SK-N-SH (cell line): ENCODE data around the gene MPP4. TPM values are rescaled to one million over a fixed set of nuclear protein-coding genes. Genes with fewer than 3 reads are reported as not detected.

Experiments
- CTCF ChIA-PET: fragments of 300-600, 350-600 bp; formaldehyde crosslinking; extraction: SDS; loops from one replicate; lab custom pipeline; 2021; lab: Yijun Ruan, JAX
- POLR2A ChIA-PET: fragments of 350-600 bp; sonication (Branson Sonifier 250); formaldehyde crosslinking; extraction: SDS; loops from one replicate; lab custom pipeline; 2020; ENCODE audit warnings: antibody characterized with exemption, inconsistent platforms; lab: Yijun Ruan, JAX
- DNase-seq: peaks from one replicate; pipeline ENCODE4 v3.0.0; 2012
- H2AFZ ChIP-seq: fragments of 200-600 bp; sonication (generic); 2 replicates; pipeline ENCODE4 v1.8.1; 2016; ENCODE audit warnings: antibody characterized with exemption, mild to moderate bottlenecking, low read depth
- H3F3A ChIP-seq: fragments of 200-600 bp; sonication (generic); replicated peaks from 2 replicates; pipeline ENCODE3; 2016; ENCODE audit warnings: antibody characterized with exemption, mild to moderate bottlenecking; ENCODE audit not compliant: insufficient read depth
- H3K27ac ChIP-seq, 2 experiments: fragments of 200-500 bp in 1 of 2; fragments of 200-600 bp in 1 of 2; sonication (Bioruptor generic) in 1 of 2; sonication (generic), shearing (Covaris generic) in 1 of 2; 2 replicates each; pipeline versions ENCODE4 v1.5.1 to v1.6.1; 2014 to 2016; ENCODE audit warnings: low read depth in 2 of 2, inconsistent platforms in 1 of 2, low read length in 1 of 2, mild to moderate bottlenecking in 1 of 2, mixed read lengths in 1 of 2
- H3K27me3 ChIP-seq: fragments of 200-600 bp; sonication (generic), shearing (Covaris generic); 2 replicates; pipeline ENCODE4 v1.6.1; 2016; ENCODE audit warnings: mixed run types; ENCODE audit not compliant: insufficient read depth
- H3K36me3 ChIP-seq, 2 experiments: fragments of 200-500 bp in 1 of 2; fragments of 200-600 bp in 1 of 2; sonication (Bioruptor generic) in 1 of 2; sonication (generic) in 1 of 2; replicated peaks in 1 of 2; 2 replicates each; pipeline versions ENCODE3 to v1.5.1; 2014 to 2016; ENCODE audit warnings: low read length in 1 of 2, mild to moderate bottlenecking in 1 of 2; ENCODE audit not compliant: insufficient read depth in 2 of 2, control insufficient read depth in 1 of 2
- H3K4me1 ChIP-seq, 2 experiments: fragments of 200-500 bp in 1 of 2; fragments of 200-600 bp in 1 of 2; sonication (Bioruptor generic) in 1 of 2; sonication (generic), shearing (Covaris generic) in 1 of 2; 2 replicates each; pipeline versions ENCODE4 v1.5.1 to v1.6.1; 2014 to 2016; ENCODE audit warnings: low read depth in 1 of 2, low read length in 1 of 2, mixed run types in 1 of 2; ENCODE audit not compliant: insufficient read depth in 2 of 2, control insufficient read depth in 1 of 2
- H3K4me2 ChIP-seq: fragments of 200-600 bp; sonication (generic), shearing (Covaris generic); 2 replicates; pipeline ENCODE4 v1.6.1; 2017; ENCODE audit warnings: mixed run types
- H3K4me3 ChIP-seq, 2 experiments: fragments of 200-500 bp in 1 of 2; fragments of 200-600 bp in 1 of 2; sonication (Bioruptor generic) in 1 of 2; sonication (generic), shearing (Covaris generic) in 1 of 2; 2 replicates each; pipeline versions ENCODE4 v1.5.1 to v1.8.1; 2014 to 2016; ENCODE audit warnings: low read depth in 2 of 2, inconsistent platforms in 1 of 2, low read length in 1 of 2, mild to moderate bottlenecking in 1 of 2, mixed read lengths in 1 of 2, moderate library complexity in 1 of 2
- H3K79me2 ChIP-seq: fragments of 200-600 bp; sonication (generic); 2 replicates; pipeline ENCODE4 v1.8.1; 2017; ENCODE audit warnings: mild to moderate bottlenecking; ENCODE audit not compliant: insufficient read depth
- H3K9ac ChIP-seq: fragments of 200-600 bp; sonication (generic); 2 replicates; pipeline ENCODE4 v1.6.1; 2017; ENCODE audit warnings: mixed run types
- H3K9me2 ChIP-seq: fragments of 200-600 bp; sonication (generic); 2 replicates; pipeline ENCODE4 v1.6.1; 2017; ENCODE audit warnings: mixed run types
- H3K9me3 ChIP-seq: fragments of 200-600 bp; sonication (generic); 2 replicates; pipeline ENCODE4 v1.6.1; 2017; ENCODE audit warnings: mixed run types, mild to moderate bottlenecking, moderate library complexity
- H4K20me1 ChIP-seq: fragments of 200-600 bp; sonication (generic); 2 replicates; pipeline ENCODE4 v1.6.1; 2017; ENCODE audit warnings: mild to moderate bottlenecking, mixed run types; ENCODE audit not compliant: insufficient read depth
- CHD2 ChIP-seq: fragments of 150-350 bp; IDR thresholded peaks from 2 replicates; pipeline ENCODE4 v1.6.1; 2018; ENCODE audit warnings: low read length; ENCODE audit not compliant: partially characterized antibody
- EP300 ChIP-seq, 2 experiments: IDR thresholded peaks; 2 replicates each; pipeline versions ENCODE4 v1.4.0 to v1.6.1; 2012; ENCODE audit warnings: borderline replicate concordance in 1 of 2, low read depth in 1 of 2, low read length in 1 of 2
- EZH2phosphoT487 ChIP-seq: fragments of 200-600 bp; sonication (generic); IDR thresholded peaks from 2 replicates; pipeline ENCODE4 v1.6.1; 2017; ENCODE audit warnings: low read depth, mixed run types, mild to moderate bottlenecking, antibody characterized with exemption, moderate library complexity, borderline replicate concordance
- FOXM1 ChIP-seq: IDR thresholded peaks from 2 replicates; pipeline ENCODE4 v1.4.0; 2012; ENCODE audit warnings: low read depth, mild to moderate bottlenecking
- IRF3 ChIP-seq: fragments of 150-350 bp; IDR thresholded peaks from 2 replicates; pipeline ENCODE4 v1.6.1; 2016; ENCODE audit warnings: mild to moderate bottlenecking, low read depth, low read length
- MEF2A ChIP-seq: IDR thresholded peaks from 2 replicates; pipeline ENCODE4 v1.4.0; 2012; ENCODE audit warnings: low read depth, borderline replicate concordance
- NRF1 ChIP-seq: IDR thresholded peaks from 2 replicates; pipeline ENCODE4 v1.6.1; 2012; ENCODE audit warnings: low read depth, mild to moderate bottlenecking, low read length
- PBX3 ChIP-seq: IDR thresholded peaks from 2 replicates; pipeline ENCODE4; 2012
- POLR2AphosphoS5 ChIP-seq: IDR thresholded peaks from 2 replicates; pipeline ENCODE4 v1.6.1; 2012; ENCODE audit warnings: low read depth, low read length
- RAD21 ChIP-seq: IDR thresholded peaks from 2 replicates; pipeline ENCODE4 v1.6.1; 2012; ENCODE audit warnings: mild to moderate bottlenecking, low read length
- RCOR1 ChIP-seq: fragments of 150-350 bp; IDR thresholded peaks from 2 replicates; pipeline ENCODE4 v1.6.1; 2017; ENCODE audit warnings: antibody characterized with exemption, low read length
- RXRA ChIP-seq: IDR thresholded peaks from 2 replicates; pipeline ENCODE4 v1.4.0; 2012; ENCODE audit warnings: low read depth, mild to moderate bottlenecking, borderline replicate concordance
- TAF1 ChIP-seq: IDR thresholded peaks from 2 replicates; pipeline ENCODE4 v1.6.1; 2012; ENCODE audit warnings: low read depth, mild to moderate bottlenecking, low read length, moderate library complexity, borderline replicate concordance
- TCF12 ChIP-seq: IDR thresholded peaks from 2 replicates; pipeline ENCODE4 v1.4.0; 2012
- WGBS: methylation state at CpG from one replicate; pipeline ENCODE4 v1.1.6; 2017; ENCODE audit warnings: low lambda C conversion rate; 5-methylcytosine and 5-hydroxymethylcytosine counted together
- polyA plus RNA-seq, 3 experiments: library from polyadenylated mRNA; depleted of rRNA; stranded (reverse); fragments of >200 nt; gene quantifications; 2 replicates each; pipeline ENCODE4 v1.2.3, GENCODE V29; 2012
- TF ChIP-seq, protein P1 (sequence below): IDR thresholded peaks from 2 replicates; pipeline ENCODE4 v1.6.1; 2012; ENCODE audit warnings: mild to moderate bottlenecking, low read depth, low read length, moderate library complexity
- TF ChIP-seq, protein P2 (sequence below): IDR thresholded peaks from 2 replicates; pipeline ENCODE4 v1.4.0; 2012; ENCODE audit warnings: low read depth

Gene MPP4
- polyA plus RNA-seq, 1 of the 3 experiments (the other 2 are of a cell fraction): 24.4 TPM

DNA sequence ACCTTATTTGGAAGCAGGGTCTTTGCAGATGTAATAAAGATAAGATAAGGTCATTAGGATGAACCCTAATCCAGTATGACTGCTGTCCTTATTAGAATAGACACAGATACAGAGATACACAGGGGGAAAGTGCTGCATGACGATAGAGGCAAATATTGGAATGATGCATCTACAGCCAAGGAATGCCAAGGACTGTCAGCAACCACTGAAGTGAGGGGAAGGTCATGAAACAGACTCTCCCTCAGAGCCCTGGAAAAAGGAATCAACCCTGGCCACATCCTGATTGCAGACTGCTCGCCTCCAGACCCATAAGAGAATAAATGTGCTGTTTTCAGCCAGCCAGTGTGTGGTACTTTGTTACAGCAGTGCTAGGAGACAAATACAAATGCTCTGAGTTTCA lies 69.9 kb downstream of the MPP4 start:
- Histone ChIP-seq H3K9ac (no peak overlapping the region), H3K4me1 (no peaks in the 10 kb centered on the region; a peak in 1 of 4 replicates), H4K20me1 (no peaks in the 10 kb centered on the region), H3K79me2 (no peaks in the 10 kb centered on the region), H3K9me2 (no peaks in the 10 kb centered on the region), H3K36me3 (peaks cover 90 to 92% of the 10 kb centered on the region in 2 experiments), H3F3A (peaks cover 5% of the 10 kb centered on the region), H3K27ac (no peak overlapping the region; a peak in 1 of 4 replicates), H3K9me3 (no peaks in the 10 kb centered on the region), H3K27me3 (no peaks in the 10 kb centered on the region), H3K4me2 (no peak overlapping the region), H3K4me3 (no peak overlapping the region), H2AFZ (no peak overlapping the region)
- 83% methylated on average over 2 of the region's 2 CpGs for WGBS
- DNase-seq: no peak
- POLR2A ChIA-PET: interaction anchor here (0.5 kb wide), 1 partner anchor 152 kb away, joined by 3 read pairs; the partner anchor contains the start of gene ALS2
- TF ChIP-seq, protein P1, sequence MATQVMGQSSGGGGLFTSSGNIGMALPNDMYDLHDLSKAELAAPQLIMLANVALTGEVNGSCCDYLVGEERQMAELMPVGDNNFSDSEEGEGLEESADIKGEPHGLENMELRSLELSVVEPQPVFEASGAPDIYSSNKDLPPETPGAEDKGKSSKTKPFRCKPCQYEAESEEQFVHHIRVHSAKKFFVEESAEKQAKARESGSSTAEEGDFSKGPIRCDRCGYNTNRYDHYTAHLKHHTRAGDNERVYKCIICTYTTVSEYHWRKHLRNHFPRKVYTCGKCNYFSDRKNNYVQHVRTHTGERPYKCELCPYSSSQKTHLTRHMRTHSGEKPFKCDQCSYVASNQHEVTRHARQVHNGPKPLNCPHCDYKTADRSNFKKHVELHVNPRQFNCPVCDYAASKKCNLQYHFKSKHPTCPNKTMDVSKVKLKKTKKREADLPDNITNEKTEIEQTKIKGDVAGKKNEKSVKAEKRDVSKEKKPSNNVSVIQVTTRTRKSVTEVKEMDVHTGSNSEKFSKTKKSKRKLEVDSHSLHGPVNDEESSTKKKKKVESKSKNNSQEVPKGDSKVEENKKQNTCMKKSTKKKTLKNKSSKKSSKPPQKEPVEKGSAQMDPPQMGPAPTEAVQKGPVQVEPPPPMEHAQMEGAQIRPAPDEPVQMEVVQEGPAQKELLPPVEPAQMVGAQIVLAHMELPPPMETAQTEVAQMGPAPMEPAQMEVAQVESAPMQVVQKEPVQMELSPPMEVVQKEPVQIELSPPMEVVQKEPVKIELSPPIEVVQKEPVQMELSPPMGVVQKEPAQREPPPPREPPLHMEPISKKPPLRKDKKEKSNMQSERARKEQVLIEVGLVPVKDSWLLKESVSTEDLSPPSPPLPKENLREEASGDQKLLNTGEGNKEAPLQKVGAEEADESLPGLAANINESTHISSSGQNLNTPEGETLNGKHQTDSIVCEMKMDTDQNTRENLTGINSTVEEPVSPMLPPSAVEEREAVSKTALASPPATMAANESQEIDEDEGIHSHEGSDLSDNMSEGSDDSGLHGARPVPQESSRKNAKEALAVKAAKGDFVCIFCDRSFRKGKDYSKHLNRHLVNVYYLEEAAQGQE: no peak
- no peak for TF ChIP-seq RCOR1
- no peak for TF ChIP-seq TCF12
- TF ChIP-seq RXRA: no peak
- TF ChIP-seq TAF1: no peak
- no peak for TF ChIP-seq CHD2
- TF ChIP-seq PBX3: 0 out of 2 replicates have a peak, but pooled peaks have one; percentile 26
- CTCF ChIA-PET: no interaction called here

DNA sequence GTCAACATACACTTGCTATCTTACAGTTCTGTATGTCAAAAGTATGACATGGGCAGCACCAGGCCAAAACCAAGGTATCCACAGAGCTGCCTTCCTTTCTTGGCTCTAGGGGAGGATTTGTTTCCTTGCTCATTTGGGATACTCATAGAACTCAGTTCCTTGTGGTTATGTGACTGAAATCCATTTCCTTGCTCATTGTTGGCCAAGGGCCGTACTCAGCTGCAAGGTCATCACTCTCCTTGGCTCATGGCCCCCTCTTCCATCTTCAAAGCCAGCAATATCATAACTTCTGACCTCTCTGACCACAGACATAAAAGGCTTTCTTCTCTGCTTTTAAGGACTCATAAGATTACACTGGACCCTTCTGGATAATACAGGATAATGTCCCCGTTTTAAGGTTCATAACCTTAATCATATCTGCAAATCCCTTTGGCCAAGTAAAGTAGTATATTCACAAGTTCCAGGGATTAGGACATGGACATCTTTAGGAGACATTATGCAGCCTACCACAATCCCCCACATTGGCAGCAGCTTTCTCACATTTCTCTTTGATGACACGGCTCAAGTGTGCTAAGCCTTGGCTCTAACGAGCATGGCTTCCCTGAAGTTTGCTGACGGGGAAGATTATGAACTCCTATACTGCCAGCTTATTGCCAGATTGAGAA lies 76.0 kb downstream of the MPP4 start:
- CTCF ChIA-PET: interaction anchor here (0.6 kb wide), 1 partner anchor 84 kb away, joined by 3 read pairs; no protein-coding TSS in a partner anchor
- Histone ChIP-seq H3K9me3 (no peaks in the 10 kb centered on the region), H3K36me3 (peaks cover 40 to 50% of the 10 kb centered on the region in 2 experiments), H3K4me1 (no peaks in the 10 kb centered on the region), H4K20me1 (no peaks in the 10 kb centered on the region), H3K27ac (no peak overlapping the region), H2AFZ (no peak overlapping the region), H3K27me3 (no peaks in the 10 kb centered on the region), H3K79me2 (no peaks in the 10 kb centered on the region), H3F3A (peaks cover 8% of the 10 kb centered on the region), H3K4me2 (no peak overlapping the region), H3K9me2 (no peaks in the 10 kb centered on the region), H3K9ac (no peak overlapping the region), H3K4me3 (no peak overlapping the region)
- no peak for DNase-seq
- POLR2A ChIA-PET: no interaction called here
- WGBS: 93% methylated on average over 5 of the region's 5 CpGs
- no peak for TF ChIP-seq EZH2phosphoT487
- TF ChIP-seq RAD21: no peak
- TF ChIP-seq POLR2AphosphoS5: no peak
- no peak for TF ChIP-seq TCF12
- no peak for TF ChIP-seq EP300 (IDR thresholded peaks at IDR 0.05; ENCODE audit: borderline replicate concordance in 1 of 2, low read depth in 1 of 2, low read length in 1 of 2)
- TF ChIP-seq MEF2A: no peak
- TF ChIP-seq, protein P1: no peak
- no peak for TF ChIP-seq CHD2
- TF ChIP-seq NRF1: no peak
- TF ChIP-seq, protein P2, sequence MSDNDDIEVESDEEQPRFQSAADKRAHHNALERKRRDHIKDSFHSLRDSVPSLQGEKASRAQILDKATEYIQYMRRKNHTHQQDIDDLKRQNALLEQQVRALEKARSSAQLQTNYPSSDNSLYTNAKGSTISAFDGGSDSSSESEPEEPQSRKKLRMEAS: no peak
- no peak for TF ChIP-seq FOXM1
- TF ChIP-seq IRF3: no peak
